Mucosa of rectum (tissue), 2 donors: Measurements from ENCODE around the gene EVX2.

ENCODE experiments used
- H3K27ac ChIP-seq, 2 donors: one replicate each; pipeline ENCODE4 v1.7.0; 2013; ENCODE audit warnings: inconsistent platforms in 2 of 2, low read depth in 2 of 2, low read length in 2 of 2
- H3K27me3 ChIP-seq, 2 donors: one replicate each; pipeline ENCODE4 v1.7.0; 2013; ENCODE audit warnings: low read length in 2 of 2; ENCODE audit not compliant: control insufficient read depth in 2 of 2, insufficient read depth in 2 of 2
- H3K36me3 ChIP-seq, 2 donors: one replicate each; pipeline ENCODE4 v1.7.0; 2013; ENCODE audit warnings: low read length in 2 of 2; ENCODE audit not compliant: control insufficient read depth in 2 of 2, insufficient read depth in 2 of 2
- H3K4me1 ChIP-seq, 2 donors: one replicate each; pipeline ENCODE4 v1.7.0; 2013; ENCODE audit warnings: low read length in 2 of 2, mild to moderate bottlenecking in 1 of 2; ENCODE audit not compliant: control insufficient read depth in 2 of 2, insufficient read depth in 2 of 2
- H3K4me3 ChIP-seq, 2 donors: one replicate each; pipeline ENCODE4 v1.7.0; 2013; ENCODE audit warnings: low read length in 2 of 2
- H3K9ac ChIP-seq, 2 donors: one replicate each; pipeline ENCODE4 v1.7.0; 2013; ENCODE audit warnings: low read length in 2 of 2, low read depth in 1 of 2, mild to moderate bottlenecking in 1 of 2
- H3K9me3 ChIP-seq, 2 donors: one replicate each; pipeline ENCODE4 v1.7.0; 2013; ENCODE audit warnings: low read length in 2 of 2; ENCODE audit not compliant: control insufficient read depth in 2 of 2
- donor health status: healthy.
- donor health status: Normal muscosa, but diverticular disease.

Gene EVX2

DNA sequence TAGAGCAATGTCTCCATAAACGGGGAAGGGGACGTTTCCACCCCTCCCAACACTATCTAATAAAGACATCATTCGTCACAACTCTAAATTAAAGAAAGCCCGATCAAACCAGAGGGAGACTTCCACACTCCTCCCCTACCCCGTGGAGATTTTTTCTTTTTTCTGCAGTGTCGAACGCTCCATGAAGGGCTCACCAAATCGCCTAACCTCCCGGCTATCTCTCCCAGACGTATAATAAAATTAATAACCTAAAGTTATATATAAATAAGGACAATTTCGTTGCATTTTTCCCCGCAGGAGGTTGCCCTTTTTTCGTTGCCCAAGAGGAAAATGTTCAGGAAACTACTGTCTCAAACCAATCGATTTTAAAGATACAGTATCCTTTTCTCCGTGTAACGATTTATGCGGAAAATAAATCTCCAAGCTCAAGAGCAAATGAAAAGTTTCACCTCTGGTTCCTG lies 2.4 kb downstream of the EVX2 start:
- Histone ChIP-seq H3K27me3 (peaks cover 82 to 89% of the 10 kb centered on the region in 2 donors), H3K9me3 (no peaks in the 10 kb centered on the region), H3K27ac (no peak overlapping the region), H3K36me3 (no peaks in the 10 kb centered on the region), H3K4me1 (peaks cover 3 to 7% of the 10 kb centered on the region in 2 donors), H3K9ac (no peak overlapping the region), H3K4me3 (no peak overlapping the region)

DNA sequence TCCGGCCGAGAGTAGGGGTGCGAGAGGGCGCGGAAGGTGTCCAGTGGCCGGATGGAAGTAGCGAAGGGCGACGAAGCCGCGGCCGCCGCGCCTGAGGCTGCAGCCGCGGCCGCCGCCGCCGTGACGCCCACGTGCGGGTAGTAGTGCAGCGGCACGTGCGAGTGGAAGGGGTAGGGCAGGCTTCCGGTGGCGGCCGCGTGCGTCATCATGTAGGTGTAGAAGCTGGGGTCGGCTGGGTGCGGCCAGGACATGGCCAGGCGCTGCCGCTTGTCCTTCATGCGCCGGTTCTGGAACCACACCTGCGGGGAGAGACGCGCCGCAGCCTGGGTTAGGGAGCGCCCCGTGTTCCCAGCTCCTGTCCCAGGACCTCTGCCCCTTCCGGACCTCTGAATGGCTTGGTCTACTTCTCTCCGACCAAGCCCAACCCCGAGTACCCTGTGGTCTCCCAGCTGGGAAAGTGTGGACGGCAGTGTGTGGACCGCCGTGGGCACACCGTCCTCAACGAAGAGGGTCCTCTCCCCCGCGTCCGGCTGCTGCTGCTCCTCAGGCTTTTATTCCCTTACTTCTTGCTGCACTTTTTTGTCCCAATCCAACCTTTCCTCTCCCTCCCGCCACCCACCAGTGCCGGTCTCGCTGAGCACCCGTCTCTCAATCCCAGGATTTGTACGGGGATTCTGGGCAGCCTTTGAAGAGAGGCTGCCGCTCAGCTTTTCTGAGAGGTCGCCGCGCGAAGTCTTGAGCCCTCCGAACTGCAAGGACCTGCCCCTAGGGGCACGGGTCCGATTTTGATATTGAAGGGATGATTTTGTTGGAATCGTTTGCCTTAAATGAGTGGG lies 3.0 kb downstream of the EVX2 start:
- Histone ChIP-seq H3K36me3 (no peaks in the 10 kb centered on the region), H3K9me3 (no peaks in the 10 kb centered on the region), H3K9ac (no peak overlapping the region), H3K27me3 (peaks cover 82 to 89% of the 10 kb centered on the region in 2 donors), H3K4me3 (peak overlapping the region in 1 of 2 donors; percentile 38), H3K4me1 (peaks cover 3 to 5% of the 10 kb centered on the region in 2 donors), H3K27ac (no peak overlapping the region)

DNA sequence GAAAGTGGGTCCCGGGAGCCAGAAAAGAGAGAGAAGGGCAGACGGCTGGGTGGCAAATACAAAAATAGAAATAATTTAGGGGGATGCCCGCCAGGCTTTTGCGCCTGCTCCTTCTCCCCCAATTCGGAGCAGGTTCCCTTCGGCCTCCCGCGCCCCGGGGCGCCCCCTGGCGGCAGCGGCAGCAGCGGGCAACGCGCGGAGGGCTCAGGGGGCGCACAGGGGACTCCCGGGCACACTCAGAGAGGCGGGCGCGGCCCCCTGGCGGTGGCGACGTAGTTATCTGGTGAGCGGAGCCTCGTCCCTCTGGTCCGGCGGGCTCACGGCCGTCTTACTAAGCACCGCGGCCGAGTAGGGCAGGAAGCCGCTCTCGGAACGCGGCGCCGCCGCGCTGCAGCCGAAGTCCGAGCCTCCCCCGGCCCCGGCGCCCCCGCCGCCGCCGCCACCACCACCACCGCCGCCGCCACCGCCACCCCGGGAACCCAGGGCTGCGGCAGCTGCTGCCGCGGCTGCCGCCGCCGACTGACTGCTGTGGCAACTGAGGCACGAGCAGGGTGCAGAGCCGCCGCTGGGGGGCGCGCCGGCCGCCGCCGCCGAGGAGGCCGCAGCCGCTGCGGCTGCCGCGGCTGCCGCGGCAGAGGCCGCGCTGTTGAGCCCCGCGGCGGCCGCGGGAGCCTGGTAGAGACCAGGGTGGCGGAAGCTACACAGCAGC lies 3.8 kb downstream of the EVX2 start:
- peak overlapping the region in 1 of 2 donors; percentile 38 for H3K4me3 ChIP-seq
- H3K9me3 ChIP-seq = no peaks in the 10 kb centered on the region
- no peak overlapping the region for H3K9ac ChIP-seq
- peaks cover 2 to 5% of the 10 kb centered on the region in 2 donors for H3K4me1 ChIP-seq
- H3K36me3 ChIP-seq = no peaks in the 10 kb centered on the region
- no peak overlapping the region for H3K27ac ChIP-seq
- peaks cover 82 to 89% of the 10 kb centered on the region in 2 donors for H3K27me3 ChIP-seq

DNA sequence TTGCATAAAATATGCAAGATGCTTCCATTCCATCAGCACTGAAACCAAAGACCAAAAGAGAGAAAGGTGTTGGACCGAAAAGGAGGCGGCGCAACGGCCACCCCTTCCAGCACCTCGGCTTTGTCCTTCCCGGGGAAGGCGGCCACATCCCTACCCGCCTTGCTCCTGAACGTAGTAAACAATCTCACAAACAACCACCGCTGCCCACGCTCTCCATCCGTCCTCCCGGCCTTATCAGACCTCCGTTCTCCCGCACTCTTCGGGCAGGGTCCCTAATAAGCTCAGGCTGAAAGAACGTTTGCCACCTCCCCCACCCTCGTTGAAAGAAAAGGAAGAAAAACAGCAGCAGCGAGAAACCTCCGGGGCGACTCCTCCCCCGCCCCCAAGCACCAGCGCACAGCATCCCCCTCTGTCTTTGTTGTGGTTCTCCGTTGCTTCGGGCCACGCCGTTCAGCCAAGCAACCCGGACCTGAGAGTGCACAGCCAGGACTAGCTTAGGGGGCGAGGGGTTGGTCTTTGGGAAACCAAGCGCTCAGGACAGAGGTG lies 4.4 kb downstream of the EVX2 start:
- H3K4me1 ChIP-seq = peaks cover 0 to 5% of the 10 kb centered on the region in 2 donors
- H3K27me3 ChIP-seq = peaks cover 82 to 89% of the 10 kb centered on the region in 2 donors
- H3K36me3 ChIP-seq = no peaks in the 10 kb centered on the region
- H3K9ac ChIP-seq = no peak overlapping the region
- no peaks in the 10 kb centered on the region for H3K9me3 ChIP-seq
- no peak overlapping the region for H3K27ac ChIP-seq
- H3K4me3 ChIP-seq = no peak overlapping the region

DNA sequence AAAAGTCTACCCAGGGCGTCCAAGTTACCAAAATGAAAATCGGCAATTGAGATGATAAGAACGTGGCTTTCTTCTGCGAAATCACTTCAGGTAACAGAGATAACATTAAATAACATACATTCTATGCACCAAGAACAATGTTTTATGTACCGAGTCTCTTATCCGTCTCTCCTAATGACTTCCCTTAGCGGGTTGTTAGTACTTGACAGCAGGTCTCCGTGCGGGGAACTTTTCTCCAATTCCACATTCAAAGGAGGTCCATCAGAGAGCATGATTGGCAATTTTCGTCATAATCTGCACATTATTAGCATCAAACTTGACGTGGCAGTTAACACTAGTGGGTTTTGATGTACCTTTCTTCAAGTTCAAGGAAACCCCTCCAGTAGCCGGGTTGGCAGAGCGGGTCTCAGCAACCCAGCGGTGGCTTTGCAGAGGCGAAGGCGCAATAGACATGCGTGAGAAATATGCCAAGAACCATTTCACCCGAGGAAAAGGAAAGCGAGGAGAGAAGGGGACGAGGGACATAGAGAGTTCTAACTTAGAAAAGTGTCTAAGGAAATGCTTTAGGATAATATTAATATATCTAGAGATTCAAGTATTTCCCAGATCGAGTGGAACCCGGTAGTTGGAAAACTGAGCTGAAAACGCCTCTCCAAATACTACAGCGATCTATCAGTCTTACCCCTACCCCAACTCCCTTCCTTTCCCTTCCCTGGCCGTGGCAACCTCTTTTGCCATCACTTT lies 5.0 kb downstream of the EVX2 start:
- Histone ChIP-seq H3K27me3 (peaks cover 80 to 89% of the 10 kb centered on the region in 2 donors), H3K9me3 (no peaks in the 10 kb centered on the region), H3K27ac (no peak overlapping the region), H3K4me3 (no peak overlapping the region), H3K9ac (no peak overlapping the region), H3K36me3 (no peaks in the 10 kb centered on the region), H3K4me1 (peaks cover 0 to 5% of the 10 kb centered on the region in 2 donors)

DNA sequence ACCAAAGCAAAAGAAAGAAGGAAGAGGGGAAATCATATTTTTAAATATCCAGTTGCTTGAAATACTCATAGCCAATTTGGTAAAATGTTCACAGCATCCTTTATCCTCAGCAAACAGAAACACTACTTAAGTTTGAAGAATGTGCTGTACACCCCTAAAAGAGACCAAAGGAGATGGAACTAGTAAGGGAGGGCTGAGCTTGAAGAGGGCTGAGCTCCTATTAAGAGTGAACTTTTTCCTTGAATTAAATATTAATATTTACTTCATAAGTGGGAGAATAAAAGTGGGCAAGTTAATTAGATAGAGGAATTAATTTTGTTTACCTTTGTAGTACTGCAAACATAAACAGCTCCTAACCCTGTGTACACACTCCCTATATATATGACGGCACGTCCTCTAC lies 7.0 kb downstream of the EVX2 start:
- Histone ChIP-seq H3K36me3 (no peaks in the 10 kb centered on the region), H3K27ac (no peak overlapping the region), H3K27me3 (peaks cover 77 to 87% of the 10 kb centered on the region in 2 donors), H3K4me3 (no peak overlapping the region), H3K9me3 (no peaks in the 10 kb centered on the region), H3K9ac (no peak overlapping the region), H3K4me1 (peaks cover 0 to 3% of the 10 kb centered on the region in 2 donors)

DNA sequence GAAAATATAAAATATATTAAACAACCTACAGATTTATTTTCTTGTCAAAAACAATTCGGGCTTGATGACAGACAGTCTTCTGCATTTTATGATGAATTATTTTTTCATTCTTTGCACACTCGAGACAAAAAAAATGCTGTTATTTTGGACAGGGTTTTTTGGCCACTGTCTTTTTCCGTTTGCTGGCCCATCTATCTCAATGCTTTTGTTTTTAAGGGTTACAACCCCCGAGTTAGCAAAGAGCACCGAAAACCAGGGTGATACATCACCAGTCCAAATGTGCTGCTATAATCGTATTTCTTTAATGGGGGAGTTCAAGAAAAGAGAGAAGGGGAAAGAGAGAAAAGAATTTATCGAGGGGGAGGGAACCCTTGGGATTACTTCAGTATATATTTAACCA lies 7.7 kb downstream of the EVX2 start:
- H3K9ac ChIP-seq = no peak overlapping the region
- no peaks in the 10 kb centered on the region for H3K36me3 ChIP-seq
- H3K9me3 ChIP-seq = no peaks in the 10 kb centered on the region
- H3K4me1 ChIP-seq = peaks cover 0 to 3% of the 10 kb centered on the region in 2 donors
- H3K27ac ChIP-seq = no peak overlapping the region
- H3K4me3 ChIP-seq = no peak overlapping the region
- peaks cover 76 to 86% of the 10 kb centered on the region in 2 donors for H3K27me3 ChIP-seq

DNA sequence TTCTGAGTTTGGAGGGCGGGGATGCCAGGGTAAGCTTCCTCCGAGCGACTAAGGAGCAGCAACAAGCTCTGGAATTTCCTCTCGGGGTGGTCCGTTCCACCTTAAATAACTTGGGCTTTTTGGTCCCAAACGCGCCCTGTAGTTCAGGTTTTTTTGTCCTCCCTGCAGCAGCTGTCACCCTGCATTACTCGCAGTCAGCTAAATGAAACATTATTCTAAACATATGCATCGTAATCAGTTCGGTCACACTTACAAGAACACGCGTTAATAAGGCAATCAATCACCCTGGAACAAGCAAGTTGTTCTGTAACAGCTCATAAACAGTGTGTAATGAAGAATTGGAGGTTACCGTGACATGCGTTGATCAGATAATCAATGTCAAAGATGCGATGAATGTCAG lies 8.3 kb downstream of the EVX2 start:
- H3K36me3 ChIP-seq = no peaks in the 10 kb centered on the region
- no peaks in the 10 kb centered on the region for H3K9me3 ChIP-seq
- H3K27ac ChIP-seq = no peak overlapping the region
- peaks cover 74 to 85% of the 10 kb centered on the region in 2 donors for H3K27me3 ChIP-seq
- no peak overlapping the region for H3K9ac ChIP-seq
- H3K4me3 ChIP-seq = no peak overlapping the region
- peaks cover 0 to 3% of the 10 kb centered on the region in 2 donors for H3K4me1 ChIP-seq

DNA sequence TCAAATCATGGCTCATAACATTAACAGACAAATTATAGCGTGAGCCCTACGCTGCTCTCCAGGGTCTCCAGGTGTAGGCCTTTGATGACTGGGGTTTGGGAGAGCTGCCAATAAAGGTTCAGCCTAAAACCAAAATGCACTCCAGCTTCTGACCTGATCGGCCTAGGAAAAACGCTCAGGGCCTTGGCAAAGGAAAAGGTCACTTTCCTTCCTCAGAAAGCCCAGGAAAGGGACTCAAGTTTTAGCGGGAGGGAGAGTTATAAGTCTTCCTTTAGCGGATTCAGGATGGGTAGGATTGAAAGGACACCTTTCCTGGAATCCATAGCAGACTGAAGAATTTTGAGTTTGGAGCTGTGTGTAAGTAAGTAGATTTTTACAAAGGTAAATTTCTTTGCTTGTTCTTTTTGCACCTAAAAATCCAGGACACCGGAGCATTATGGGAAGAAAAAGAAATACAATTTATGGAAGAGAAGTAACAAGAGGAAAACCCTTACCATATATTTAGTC lies 8.8 kb downstream of the EVX2 start:
- Histone ChIP-seq H3K9me3 (no peaks in the 10 kb centered on the region), H3K36me3 (no peaks in the 10 kb centered on the region), H3K27ac (no peak overlapping the region), H3K4me3 (no peak overlapping the region), H3K4me1 (peaks cover 0 to 3% of the 10 kb centered on the region in 2 donors), H3K9ac (no peak overlapping the region), H3K27me3 (peaks cover 79 to 89% of the 10 kb centered on the region in 2 donors)
